OCI-LY1 (cell line): ENCODE measurements around the gene B3GALT2.

Source experiments
- EZH2 ChIP-seq: fragments of 200-600 bp; sonication (generic), shearing (Covaris generic); IDR thresholded peaks from 2 replicates; pipeline ENCODE4 v1.8.0; 2017; ENCODE audit warnings: borderline replicate concordance, mixed run types, mild to moderate bottlenecking, antibody characterized with exemption, low read length, moderate library complexity, mixed read lengths
- TF ChIP-seq, protein P1 (sequence below): fragments of 200-600 bp; sonication (generic), shearing (Covaris generic); IDR thresholded peaks from 2 replicates; pipeline ENCODE4 v1.5.1; 2017; ENCODE audit warnings: mild to moderate bottlenecking, antibody characterized with exemption, low read length, moderate library complexity, mixed read lengths

DNA sequence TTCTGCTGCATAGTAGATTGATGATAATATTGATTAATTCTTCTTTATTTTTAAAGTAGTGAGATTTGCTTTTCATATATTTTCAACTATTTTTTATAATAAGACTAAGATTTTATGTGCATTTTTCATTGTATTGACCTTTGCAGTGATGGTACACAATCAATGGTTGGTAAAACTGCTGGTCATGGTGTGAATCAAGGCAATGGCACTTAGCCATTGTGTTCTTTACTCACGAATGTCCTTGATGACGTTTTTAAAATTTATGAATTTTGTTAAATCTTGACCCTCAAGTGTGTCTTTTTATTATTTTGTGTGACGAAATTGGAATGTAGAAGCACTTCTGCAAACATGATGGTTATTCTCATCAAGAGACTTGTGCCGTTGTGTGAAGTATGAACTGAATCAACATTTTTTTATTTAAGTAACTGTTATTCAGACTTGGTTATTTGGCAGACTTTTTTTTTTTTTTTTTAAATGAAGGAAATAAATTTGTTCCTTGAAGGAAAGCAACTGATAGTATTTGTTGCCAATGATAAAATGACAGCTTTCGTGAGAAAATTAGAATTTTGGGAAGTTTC, 42.0 kb downstream of the B3GALT2 start:
- TF ChIP-seq EZH2, result no peak
- TF ChIP-seq, protein P1, sequence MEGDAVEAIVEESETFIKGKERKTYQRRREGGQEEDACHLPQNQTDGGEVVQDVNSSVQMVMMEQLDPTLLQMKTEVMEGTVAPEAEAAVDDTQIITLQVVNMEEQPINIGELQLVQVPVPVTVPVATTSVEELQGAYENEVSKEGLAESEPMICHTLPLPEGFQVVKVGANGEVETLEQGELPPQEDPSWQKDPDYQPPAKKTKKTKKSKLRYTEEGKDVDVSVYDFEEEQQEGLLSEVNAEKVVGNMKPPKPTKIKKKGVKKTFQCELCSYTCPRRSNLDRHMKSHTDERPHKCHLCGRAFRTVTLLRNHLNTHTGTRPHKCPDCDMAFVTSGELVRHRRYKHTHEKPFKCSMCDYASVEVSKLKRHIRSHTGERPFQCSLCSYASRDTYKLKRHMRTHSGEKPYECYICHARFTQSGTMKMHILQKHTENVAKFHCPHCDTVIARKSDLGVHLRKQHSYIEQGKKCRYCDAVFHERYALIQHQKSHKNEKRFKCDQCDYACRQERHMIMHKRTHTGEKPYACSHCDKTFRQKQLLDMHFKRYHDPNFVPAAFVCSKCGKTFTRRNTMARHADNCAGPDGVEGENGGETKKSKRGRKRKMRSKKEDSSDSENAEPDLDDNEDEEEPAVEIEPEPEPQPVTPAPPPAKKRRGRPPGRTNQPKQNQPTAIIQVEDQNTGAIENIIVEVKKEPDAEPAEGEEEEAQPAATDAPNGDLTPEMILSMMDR, result no peak
